Ecto neural progenitor cell (in vitro differentiated cells): ENCODE results near the gene GALNT12.
A peak's percentile ranks its signal among the peaks of the same experiment; 100 is the strongest.

Source experiments
- DNase-seq: peaks from one replicate; pipeline ENCODE4 v3.0.0-alpha.2; 2018; ENCODE audit warnings: low spot score

The GALNT12 gene

DNA sequence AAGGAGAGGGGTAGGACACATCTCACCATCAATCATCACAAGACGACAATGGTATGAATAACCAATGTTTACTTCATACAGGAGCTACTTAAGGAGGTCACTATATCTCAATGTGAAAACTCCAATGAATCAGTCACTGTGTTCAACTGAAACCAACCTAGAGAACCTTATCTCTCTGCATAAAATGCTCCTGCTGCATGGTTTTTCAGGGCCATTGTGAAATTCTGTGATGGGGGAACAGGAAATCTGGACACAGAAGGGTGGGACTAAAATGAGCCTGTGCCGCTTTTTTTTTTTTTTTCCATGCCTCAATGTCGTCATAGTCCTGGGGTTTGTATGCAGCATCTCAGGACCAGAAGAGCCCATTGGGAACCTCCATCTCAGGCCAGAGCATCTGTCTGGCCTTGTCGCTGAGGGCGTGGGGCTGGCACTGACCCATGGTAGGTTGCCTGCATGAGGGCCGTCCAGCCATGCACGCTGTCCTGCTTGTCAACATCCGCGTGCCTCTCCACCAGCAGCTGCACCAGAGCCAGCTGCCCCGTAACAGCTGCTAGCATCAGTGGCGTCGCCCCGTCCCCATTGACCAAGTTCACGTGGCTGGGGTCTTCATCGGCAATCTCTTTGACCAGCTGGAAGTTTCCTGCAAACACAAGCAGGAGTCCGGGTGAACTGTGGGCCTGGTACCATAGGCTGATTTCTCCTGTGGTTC is 23.8 kb upstream of the GALNT12 start:
- DNase-seq: no peak

DNA sequence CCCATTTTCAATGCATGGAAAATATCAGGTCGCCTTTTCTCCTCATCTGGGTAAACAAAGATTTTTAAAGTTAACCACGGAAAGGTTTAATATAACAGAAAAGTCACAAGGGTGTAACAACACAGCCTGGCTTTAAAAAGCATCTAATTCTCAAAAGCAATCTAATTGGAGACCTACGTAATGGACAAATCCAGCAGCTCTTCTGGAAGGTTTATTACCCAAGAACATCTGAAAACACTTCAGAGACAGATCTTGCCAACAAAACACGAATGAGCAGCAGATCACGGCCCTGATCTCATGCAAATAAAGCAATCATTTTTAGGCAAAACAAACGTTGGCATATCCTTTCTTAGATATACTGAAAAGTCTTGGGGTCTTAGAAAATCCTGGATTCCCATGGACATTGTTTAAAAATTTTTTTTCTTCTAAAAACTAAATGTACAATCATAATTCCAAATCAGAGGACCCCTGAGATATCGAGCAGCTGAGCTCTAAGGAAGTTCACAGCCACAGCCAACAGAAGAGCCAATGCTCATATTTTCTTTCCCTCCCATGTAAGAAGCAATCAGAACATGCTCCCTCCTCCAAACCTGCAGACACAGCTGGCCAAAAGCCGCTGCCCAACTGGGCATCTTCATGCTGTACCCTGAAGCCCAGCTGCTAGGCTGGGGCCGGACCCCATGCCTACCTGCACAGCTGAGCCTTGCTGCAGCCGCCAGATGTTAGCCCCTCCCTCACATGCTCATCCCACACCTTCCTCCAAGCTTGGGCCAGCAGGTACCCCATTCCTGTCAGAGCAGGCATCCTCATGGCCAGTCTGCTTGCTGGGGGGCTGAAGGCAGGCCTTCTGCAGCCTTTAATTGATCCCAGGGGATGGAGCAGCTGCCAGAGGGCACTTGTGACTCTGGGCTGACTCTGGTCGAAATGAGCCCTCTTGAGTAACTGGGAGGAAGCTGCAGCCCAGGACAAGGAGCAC is 22.4 kb upstream of the GALNT12 start:
- DNase-seq: no peak

DNA sequence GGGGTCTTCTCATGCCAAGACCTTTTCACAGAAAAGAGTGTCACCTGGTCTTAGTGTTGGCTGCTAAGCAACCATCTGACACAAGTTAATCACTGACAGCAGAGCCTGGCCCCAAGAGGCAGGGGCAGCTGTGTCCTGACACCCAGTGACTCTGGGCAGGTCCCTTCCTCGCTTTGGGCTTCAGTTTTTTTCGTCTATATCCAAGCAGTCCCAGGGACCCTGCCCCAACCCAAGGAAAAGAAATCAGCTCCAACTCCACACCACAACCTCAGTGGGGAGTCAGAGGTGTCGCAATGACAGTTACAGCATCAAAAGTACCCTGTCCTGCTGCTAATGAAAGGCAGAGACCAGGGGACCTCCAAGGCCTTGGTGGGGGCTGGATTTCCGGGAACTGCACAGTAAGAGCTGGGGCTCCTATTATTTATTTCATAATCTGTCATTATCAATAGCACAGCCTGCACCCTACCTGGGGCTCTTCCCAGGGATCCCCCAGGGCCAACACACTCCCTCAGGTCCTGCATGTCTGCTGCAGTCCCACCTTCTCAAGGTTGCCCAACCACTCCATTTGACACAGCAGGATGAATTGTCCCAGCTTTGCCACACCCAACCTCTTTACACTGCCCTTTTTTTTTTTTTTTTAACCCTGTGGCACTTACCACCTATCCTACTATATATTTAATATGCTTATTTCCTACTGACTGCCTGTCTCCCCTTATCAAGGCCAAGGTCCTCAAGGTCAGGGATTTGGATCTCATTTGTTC is 20.5 kb upstream of the GALNT12 start:
- no peak for DNase-seq

DNA sequence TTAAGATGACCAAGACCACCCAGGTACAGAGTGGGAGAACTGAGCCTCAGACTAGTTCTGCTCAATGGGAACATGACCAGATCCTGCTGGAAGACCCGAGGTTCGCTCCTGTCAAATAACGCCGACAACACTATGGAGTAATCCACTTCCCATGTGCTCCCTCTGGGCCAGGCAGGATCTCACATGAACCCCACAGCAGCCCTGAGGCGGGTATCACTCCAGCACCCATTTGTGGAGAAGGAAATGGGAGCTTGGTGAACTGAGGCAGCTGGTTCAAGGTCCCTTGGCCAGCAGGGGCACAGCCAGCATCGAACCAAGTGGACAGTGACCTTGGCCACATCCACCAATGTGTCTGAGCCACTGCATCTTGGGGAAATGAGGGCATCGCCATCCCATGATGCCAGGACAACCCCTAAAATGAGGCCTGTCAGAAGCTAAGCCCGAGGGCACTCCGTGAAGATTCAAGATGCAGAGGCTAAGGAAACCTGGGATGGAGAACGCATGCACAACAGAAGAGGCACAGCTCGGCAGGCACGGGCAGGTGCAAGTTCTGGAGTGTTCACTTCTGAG is 19.6 kb upstream of the GALNT12 start:
- peak; percentile 28 for DNase-seq

DNA sequence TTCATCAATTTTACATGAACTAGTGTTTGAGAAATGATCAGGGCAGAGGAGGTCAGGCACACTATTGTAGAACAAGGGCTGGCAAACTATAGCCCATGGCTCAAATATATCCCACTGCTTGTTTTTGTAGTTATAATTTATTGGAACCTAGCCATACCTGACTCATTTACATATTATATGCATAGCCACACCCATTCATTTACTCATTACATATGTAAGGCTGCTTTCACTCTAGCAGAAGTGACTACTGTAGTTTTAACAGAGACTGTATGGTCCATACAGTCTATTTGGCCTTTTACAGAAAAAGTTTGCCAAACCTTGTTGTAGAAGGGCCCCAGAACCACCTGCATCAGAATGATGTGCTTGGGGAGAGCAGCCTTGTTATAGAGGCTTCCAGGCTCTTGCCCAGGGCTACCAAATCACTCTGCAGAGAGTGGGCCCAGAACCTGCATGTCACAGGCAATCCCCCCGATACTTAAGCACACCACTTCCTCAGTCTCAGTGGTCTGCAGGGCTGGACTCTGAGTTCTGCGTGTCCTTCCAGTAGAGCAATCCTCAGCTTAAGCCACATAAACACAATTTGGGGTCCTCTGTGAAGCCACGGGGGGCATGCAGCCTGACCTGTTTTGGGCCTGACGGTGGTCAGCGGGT is 17.9 kb upstream of the GALNT12 start:
- DNase-seq: no peak

DNA sequence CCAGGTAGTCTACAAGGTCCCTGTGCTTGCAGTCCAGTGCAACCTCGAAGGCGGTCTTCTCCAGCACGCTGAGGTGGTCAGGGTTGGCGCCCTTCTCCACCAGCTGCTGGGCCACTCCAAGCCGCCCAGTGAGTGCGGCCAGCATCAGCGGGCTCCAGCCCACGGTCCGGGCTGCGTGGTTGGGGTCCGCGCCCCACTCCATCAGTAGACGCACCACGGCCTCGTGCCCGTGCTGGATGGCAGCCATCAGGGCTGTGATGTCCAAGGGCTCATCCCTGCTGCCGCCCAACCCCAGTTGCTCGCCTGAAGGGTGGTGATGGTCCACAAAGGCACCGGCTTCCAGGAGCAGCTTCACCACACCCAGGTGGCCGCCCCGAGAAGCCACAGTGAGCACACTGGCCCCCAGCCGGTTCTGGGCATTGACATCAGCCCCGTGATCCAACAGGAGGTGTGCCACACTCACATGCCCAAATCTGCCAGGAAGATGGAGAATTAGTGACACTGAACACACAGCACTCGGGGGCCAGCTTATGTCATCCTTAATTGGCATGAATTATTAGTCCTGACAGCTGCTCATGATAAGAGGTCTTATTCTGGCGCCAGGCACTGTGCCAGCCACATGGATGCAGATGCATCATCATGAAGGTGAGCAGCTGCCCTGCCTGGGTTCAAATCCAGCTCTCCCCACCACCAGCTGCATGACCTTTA is 17.2 kb upstream of the GALNT12 start:
- no peak for DNase-seq

DNA sequence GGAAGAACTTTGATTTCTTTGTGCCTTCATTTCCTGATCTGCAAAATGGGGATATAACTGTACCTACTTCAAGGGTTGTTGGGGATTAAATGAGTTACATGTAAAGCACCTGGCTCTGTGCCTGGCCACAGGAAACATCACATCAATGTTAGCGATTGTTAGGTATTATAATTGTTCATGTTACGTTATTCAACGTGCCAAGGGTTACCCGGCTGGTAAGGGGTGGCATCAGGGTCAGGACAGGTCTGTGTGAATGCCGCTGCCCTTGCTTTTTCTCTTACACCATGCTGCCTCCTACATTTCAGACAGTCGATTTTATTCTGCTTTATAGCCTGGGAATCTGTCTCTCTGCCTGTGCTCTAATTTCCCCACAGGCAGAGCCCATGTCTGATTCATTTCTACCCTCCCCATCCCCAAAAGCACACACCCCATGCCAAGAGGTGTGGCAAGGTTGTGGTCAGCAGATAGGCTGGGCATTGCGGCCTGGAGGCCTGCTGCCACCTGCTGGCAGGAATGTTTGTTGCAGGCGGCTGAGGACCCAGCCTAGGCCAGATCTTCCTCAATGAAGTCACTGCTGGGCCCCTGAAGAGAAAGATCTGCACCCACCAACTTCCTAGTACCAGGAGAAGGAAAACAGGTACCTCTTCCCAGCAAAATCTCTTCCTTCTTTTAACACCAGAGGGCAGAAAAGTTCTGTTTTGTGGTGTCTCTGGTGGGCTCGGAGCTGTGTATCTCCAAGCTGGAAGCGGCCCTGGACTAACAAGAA is 16.4 kb upstream of the GALNT12 start:
- DNase-seq: peak; percentile 88

DNA sequence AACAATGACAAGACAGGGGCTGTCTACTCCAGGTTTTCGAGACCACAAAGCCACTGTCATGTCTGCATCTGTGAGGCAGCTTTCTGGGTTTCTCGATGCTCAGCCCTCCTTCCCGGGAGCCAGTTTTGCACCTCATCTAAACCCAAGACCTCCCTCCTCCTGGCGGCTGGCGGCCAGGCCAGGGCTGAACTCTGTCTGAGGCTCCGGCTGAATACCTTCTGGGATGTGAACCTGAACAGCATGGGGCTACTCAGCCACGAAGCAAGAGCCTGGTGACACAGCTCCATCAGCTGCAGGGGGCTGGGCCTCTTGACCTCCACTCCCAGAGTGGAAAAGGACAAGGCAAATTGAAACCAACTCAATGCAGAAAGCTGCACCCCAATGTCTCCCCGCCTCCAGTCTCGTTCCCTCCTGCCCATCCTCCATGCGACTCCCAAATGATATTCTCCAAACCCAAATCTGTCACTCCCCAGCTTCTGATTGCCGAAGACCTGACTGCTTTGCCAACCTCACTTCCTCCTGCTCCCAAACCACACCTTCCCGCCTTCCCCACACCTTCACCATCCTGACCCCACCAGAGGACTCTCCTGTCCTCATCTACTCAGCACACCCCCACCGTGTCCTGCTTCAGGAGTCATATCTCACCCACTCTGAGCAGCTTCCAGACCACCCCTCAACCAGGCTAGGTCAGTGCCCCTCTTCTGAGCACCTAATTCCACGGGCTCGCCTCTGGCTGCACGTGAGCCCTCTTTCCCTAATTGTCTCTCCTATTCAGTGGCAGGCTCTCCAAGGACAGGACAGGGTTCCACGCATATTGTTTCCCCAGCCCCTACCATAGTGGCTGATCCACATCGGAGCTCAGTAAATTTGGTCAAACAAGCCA is 15.6 kb upstream of the GALNT12 start:
- peak; percentile 61 for DNase-seq

DNA sequence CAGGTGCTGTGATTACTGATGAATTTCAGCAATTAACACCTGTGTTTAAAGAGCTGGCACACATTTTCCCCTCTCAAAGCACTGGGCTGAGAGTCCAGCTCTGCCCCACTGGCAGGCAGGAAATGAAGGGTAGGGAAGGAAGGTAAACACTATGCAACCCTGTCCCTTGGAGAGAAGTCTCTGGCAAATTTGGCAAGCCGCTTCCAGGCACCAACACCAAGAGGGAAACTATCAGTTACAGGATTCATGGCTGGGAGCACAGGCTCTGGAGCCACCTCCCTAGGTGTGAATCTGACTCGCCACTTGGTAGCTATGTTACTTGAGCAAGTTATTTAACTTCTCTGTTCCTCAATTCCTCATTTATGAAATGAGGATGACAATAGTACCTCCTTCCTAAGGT is 14.4 kb upstream of the GALNT12 start:
- DNase-seq: no peak

DNA sequence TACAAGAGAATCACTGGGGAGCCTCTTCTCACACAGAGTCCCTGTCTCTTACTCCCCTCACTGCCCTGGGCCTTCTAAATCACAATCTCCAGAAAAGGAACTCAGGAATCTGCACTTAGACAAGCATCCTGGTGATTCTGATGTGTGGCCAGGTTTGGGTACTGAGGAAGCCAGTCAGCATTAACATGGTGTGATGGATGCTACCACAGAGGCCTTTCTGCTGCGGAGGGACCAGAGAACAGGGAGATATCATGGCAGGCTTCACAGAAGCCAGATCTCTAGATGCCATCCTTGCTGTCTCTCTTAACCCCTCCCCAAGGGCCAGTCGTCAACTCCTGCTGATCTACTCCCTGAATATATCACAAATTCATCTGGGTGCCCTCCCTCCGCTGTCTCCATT is 12.7 kb upstream of the GALNT12 start:
- no peak for DNase-seq

DNA sequence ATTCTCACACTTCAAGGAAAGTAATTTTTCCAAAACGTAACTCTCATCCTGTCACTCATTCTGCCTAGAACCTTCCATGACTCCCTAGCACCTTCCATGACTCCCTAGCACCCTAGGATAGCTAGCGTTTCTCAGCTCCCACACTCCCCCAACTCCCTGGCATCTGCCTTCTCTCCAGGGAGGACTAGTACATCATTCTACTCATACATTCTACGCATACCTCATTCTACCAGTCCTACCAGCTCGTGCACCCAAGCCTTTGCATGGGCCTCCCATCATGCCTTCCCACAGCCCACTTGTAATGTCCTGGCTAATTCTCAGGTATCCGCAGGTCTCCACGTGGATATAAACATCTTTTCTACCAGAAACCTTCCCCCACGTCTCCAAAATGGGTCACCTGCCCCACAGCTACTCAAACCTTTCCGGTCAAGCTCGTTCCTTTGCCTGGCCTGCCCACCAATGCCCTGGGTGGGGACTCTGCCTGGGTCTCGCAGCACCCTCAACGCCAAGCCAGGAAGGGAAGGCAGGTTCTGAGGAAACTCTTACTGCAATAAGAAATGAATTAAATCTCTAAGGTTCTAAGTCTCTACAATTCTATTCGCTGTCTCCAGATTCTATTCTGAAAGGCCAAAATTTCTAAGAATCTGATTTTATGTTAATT is 12.0 kb upstream of the GALNT12 start:
- DNase-seq: no peak

DNA sequence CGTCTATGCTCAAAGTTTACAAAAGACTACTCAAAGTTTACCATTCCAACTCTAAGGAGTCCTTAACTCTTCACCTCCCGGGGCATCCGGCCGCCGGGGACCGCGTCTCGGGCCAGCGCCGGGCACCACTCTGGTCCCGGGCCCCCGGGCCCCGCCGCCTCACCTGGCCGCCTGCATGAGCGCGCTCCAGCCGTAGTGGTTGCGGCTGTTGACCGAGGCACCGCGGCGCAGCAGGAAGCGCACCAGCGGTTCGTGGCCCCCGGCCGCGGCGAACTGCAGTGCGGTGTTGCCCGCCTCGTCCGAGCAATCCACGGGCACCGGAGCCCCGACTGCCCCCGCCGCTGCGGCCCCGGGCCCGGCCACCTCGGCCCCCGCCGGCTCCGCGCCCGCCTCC is 11.5 kb upstream of the GALNT12 start:
- DNase-seq: peak; percentile 55

DNA sequence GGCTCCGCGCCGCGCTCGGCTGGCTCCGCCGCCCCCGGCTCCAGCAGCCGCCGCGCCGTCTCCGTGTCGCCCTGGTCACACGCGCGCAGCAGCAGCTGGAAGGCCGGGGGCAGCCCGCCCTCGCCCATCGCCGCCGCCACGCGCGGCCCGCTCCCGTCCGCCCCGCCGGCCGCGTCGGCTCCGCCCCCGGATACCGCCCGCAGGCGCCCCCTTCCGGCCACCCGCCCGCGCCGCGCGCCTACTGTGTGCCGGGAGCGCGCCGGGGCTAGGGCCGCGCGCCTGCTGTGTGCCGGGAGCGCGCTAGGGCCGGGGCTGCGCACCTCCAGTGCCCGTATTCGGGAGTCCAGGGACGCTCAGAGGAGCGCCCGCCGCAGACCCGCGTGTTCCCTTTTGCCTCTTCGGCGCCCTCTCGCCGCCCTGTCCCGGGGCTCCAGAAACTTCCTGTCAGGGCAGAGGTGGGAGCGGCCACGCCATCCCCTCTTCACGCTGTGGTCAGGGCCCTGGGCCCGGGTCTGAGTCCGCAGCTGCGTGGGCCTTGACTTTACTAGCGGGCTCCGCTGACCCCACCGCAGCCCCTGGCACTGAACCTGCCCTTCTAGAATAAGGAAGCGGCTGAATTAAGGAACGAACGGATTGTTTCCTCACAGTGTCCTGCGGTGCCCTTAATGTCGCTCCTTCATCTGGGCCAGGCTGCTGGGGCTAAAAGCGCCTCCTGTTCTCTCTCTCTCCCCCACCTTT is 10.9 kb upstream of the GALNT12 start, which contains the start of gene ANKS6:
TSS of gene ANKS6 (minus strand) at position 192 of the 738 bp plus-strand sequence. CDS start at position 128, 64 bp downstream.
- DNase-seq: peak; percentile 88

DNA sequence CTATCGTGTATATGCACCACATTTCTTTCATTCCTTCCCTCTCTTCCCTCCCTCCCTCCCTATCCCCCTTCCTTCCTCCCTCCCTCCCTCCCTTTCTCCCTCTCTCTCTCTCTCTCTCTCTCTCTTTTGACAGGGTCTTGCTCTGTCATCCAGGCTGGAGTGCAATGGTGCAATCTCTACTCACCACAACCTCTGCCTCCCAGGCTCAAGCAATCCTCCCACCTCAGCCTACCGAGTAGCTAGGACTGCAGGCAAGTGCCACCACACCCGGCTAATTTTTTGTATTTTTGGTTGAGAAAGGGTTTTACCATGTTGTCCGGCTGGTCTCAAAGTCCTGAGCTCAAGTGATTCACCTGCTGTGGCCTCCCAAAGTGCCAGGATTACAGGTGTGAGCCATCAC is 10.0 kb upstream of the GALNT12 start:
- no peak for DNase-seq

DNA sequence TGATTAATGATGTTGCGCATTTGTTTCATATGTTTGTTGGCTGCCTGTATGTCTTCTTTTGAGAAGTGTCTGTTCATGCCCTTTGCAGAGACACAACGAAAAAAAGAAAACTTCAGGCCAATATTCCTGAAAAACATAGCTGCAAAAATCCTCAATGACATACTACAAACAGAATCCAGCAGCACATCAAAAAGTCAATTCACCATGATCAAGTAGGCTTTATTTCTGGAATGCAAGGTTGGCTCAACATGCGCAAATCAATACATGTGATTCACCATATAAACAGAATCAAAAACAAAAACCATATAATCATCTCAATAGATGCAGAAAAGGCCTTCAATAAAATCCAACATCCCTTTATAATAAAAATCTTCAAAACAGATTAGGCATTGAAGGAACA is 9.2 kb upstream of the GALNT12 start:
- DNase-seq: no peak

DNA sequence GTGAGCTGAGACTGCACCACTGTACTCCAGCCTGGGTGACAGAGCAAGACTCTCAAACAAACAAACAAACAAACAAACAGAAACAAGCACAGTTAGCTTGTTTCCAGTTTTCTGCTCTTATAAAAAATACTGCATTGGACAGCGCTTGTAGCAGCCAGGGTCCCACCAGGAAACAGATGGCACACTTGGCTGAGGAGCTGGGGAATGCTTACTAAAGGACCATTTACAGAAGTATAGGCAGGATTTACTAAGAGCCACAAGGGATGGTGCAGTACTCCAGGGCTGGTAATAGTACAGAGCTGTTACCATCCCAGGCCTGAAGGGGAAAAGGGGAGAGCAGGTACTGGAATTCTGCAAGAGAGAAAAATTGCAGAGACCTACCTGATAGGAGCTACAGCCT is 5.9 kb upstream of the GALNT12 start:
- no peak for DNase-seq

DNA sequence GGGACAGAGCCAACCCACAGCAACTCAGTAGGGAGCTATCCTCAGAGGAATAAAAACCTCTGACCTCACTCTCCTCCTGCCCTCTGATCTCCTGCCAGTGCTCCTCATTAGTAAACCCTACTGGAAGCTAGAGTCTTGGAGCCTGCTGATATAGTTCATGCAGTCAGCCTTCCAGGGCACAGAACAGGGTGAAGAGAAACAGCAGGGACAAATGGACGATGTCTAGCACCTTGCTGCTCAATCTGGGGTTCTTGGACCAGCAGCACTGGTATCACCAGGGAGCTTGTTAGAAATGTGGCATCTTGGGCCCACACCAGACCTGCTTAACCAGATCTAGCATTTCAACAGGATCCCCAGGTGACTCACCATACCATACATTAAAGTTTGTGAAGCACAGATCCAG is 5.5 kb upstream of the GALNT12 start:
- no peak for DNase-seq

DNA sequence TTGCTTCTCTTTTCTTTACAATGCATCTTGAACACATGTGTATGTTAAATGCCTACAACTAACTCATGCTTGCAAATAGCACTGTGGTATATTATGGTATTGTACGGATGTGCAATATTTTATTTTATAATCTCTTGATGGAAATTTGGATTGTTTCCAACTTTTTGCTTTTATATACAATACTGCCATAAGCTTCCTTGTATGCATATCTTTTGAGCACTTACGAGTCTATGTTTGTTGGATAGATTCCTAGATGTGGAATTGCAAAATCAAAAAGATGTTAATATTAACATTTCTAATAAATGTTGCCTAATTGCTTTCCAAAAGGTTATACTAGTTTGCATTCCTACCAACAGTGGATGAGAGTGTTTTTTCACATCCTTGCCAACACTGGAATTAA is 3.4 kb upstream of the GALNT12 start:
- no peak for DNase-seq
